GM19438 (cell line): ENCODE data around the gene FBRS.
"Not testable (repeated sequence)": the region's sequence is repeated elsewhere in the genome, so short reads cannot be mapped to it uniquely, and the experiment has no call there.

Experiments used
- ATAC-seq: cut with Tn5 transposase; IDR thresholded peaks from one replicate; pipeline ENCODE4 v1.9.1; 2021; ENCODE audit warnings: low read depth; ENCODE audit not compliant: unreplicated experiment

Gene FBRS

DNA sequence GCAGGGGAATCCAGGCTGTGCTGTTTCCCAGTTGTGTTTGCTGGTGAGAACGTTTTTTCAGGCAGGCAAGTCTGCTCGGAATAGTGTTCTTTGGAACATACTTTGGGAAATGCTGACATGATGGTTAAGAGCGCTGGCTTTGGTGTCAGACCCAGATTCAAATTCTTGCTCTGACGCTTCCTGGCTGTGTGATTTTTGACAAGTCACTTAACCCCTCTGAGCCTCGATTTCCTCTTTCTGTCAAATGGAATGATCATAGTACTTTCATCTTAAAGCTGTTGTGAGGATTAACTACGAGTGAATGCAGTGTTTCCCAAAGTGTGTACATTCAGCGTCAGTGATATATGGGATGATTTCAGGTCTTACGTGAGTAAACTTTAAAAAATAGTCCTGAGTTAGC is 4.8 kb downstream of the FBRS start:
- no peak for ATAC-seq

DNA sequence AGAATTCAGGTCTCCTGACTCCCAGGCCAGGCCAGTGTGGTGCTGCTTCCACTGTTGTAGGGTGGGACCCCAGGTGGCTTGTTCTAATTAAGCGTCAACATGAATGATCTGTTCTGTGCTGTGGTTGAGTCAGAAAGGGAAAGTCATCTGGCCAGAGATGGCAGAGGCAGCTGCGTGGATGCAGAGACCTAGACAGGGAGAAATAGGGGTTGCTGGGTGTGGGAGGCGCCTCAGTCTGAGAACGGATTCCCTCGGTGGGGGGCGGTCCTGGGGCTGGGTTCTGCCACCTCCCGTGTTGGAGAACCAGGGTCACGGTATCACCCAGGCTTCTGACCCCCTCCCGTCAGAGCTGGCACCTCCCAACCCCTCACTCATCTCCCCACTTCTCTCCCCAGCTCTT is 5.6 kb downstream of the FBRS start:
- no peak for ATAC-seq

DNA sequence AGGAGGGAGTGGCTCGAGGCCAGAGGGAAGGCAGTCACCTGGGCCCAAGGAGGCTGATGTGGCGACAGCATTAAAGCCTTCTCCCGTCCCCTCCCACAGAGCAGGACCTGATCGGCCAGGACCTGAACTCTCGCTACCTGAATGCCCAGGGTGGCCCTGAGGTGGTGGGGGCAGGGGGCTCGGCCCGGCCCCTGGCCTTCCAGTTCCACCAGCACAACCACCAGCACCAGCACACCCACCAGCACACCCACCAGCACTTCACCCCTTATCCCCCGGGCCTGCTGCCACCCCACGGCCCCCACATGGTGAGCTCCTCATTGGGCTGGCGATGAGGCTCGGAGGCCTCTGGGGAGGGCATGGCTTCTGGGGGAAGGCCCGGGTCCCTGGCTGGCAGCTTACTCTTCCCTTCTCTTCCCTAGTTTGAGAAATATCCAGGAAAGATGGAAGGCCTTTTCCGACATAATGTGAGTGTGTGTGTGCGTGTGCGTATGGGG is 6.4 kb downstream of the FBRS start:
- no peak for ATAC-seq

DNA sequence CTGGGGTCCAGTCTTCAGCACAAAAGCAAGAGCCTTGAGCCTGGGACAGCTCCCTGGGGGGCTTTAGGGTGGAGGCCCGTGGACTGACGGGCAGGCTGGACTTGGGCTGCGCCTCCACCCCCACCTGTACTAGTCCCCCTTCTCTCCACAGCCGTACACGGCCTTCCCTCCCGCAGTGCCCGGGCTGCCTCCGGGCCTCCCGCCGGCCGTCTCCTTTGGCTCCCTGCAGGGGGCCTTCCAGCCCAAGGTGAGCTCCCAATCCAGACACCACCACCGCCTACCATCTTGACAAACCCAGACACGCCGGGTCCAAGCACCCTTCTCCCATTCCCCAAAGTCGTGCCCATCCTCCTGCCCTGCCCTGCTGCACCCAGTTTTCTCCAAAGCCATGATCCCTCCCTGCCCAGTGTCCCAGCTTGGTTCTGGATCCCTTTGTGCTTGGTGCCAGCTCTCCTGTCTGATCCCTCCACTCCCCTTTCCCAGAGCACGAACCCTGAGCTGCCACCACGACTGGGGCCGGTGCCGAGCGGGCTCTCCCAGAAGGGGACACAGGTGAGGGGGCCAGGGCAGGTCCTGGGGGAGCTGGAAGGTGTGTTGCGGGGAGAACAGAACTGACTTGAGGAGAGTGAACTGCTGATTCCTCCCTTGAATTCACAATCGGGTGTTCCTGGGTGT is 7.1 kb downstream of the FBRS start:
- ATAC-seq = no peak

DNA sequence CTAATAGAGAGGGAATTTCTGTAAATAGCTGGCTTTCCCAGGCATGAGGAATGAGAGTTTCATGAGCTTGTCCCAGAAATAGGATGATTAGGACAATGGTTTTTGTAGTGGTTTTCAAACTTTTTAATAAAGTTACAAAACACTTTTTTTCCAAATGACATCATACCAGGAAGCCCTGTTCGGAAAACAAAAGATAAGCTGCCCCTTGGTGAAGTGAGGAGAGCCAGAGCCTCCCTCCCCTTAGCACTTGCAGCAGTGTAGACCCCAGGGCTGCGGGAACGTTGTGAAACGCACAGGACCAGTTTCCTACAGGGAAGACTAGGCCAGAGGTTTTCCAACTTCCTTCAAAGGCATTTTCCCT is 7.6 kb downstream of the FBRS start:
- no peak for ATAC-seq

DNA sequence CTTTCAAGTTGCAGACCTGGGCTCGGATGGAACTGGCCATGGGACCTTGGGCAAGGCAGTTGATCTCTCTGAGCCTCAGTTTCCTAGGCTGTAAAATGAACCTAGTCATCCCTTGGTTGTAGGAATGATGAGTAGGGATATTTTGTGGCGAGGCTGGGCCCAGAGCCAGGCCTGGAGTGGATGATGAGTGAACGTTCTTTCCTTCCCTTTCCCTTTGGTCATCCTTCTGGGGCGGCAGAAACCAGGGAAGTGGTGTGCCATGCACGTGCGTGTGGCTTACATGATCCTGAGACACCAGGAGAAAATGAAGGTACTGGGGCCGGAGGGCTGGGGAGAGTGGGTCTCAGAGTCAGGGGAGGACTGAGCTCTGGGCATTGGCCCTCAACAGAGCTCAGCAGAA is 8.4 kb downstream of the FBRS start:
- no peak for ATAC-seq

DNA sequence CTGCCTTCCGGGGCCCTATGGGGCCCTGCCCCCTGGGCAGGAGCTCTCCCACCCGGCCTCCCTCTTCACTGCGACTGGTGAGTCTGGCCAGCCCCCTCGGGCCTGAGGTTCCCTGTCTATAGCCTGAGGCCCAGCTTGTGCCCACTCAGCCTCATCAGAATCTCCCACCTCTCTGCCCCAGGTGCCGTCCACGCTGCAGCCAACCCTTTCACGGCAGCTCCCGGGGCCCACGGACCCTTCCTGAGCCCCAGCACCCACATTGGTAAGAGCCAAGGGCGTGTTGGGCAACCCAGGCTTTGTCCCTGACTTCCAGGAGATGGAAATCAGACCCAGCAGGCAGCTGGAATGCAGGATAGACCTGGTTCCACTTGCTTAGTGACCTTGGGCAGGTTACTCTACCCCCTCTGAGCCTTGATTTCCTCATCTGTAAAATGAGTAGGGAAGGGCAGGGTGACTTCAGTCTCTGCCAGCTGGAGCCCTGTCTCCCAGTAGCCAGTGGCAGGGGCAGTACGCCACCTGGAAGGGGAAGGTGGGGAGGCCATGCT is 9.2 kb downstream of the FBRS start:
- no peak for ATAC-seq

DNA sequence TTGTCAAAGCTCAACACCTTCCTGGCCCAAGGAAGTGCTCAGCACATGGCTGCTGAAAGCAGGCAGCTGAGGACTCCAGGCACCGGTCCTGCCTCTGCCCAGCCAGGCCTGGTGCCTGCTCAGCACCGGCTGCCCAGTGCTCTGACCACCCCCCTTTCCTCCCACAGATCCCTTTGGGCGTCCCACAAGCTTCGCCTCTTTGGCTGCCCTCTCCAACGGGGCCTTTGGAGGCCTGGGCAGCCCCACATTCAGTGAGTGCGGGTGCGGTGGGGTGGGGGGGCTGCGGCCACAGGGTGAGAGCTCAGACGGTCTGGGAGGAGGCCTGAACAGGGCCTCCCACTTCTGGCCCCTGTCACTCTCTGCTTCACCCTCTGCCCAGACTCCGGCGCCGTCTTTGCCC is 10.2 kb downstream of the FBRS start:
- no peak for ATAC-seq

DNA sequence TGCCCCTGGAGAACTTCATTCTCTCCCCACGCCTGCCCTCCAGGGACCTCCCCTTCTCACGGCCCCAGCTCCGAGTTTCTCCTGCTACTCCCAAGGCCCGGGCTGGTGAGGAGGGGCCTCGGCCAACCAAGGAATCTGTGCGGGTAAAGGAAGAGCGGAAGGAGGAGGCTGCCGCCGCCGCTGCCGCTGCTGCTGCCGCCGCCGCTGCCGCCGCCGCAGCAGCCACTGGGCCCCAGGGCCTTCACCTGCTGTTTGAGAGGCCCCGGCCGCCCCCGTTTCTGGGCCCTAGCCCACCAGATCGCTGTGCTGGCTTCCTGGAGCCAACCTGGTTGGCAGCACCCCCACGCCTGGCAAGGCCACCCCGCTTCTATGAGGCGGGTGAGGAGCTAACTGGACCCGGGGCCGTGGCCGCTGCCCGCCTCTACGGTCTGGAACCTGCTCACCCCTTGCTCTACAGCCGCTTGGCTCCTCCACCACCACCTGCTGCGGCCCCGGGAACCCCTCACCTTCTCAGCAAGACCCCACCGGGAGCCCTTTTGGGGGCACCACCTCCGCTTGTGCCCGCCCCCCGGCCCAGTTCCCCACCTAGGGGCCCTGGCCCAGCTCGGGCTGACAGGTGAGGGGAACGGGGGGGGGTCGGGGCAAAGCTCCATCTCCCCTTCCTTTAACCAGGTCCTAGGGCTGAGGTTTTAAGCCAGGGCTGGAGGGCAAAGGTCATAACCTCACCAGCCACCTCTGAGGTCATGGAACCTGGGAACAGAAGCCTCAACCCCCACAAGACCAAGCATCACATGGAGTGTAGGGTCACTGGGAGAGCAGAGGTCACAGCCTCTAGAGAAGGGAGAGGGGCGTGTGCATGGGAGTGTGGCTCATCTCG is 11.0 kb downstream of the FBRS start:
- ATAC-seq = no peak

DNA sequence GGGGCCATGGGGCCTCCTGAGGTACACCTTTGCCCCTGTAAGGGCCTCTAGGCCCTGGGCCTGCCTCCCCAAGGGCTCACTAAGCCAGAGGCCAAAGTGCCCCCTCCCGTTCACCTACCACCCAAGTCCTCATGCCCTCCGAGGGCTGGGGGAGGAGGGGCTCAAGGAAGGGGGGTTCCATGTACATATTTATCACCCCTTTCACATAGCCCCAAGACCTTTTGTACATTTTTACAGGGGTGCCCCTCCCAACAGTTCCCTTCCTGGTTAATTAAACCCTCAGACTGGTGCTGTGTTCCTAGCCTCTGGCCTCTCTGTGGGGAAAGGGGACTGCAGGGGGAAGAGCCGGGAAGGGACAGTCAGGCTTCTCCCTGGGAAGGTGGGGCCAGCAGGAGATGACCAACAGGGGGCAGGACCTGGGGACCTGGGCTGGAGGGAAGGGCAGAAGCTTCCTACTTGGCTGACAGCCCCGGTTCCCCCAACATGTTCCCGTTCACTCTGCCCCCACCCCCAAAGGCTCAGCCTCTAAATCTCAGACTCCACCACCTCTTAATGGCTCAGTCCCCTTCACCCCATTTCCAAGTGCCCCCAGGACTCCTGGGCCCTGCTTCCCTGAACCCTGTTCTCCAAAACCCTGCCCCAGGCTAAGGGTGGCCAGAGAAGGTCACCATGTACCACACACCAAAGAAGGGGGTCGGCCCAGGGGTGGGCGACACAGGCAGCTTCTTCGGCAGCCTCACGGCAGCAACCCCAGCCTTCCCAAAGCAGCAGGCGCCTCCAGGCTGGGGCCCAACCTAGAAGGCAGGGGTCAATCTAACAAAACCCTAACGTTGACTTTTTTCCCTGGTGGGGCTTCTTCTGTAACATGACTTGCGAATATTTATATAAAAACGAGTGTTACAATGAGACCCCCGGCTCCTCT is 11.9 kb downstream of the FBRS start:
- ATAC-seq = no peak

DNA sequence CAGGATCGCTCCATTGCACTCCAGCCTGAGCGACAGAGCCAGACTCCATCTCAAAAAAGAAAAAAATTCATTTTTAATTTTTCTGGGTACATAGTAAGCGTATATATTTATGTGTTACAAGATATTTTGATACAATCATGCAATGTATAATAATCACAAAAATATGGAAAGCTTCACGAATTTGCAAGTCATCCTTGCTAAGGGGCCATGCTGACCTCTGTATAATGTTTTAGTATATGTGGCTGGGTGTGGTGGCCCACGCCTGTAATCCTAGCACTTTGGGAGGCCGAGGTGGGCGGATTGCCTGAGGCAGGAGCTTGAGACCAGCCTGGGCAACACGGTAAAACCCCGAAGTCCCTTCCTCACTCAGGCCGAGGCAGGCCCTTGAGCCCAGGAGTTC is 16.9 kb downstream of the FBRS start:
- ATAC-seq = no peak

DNA sequence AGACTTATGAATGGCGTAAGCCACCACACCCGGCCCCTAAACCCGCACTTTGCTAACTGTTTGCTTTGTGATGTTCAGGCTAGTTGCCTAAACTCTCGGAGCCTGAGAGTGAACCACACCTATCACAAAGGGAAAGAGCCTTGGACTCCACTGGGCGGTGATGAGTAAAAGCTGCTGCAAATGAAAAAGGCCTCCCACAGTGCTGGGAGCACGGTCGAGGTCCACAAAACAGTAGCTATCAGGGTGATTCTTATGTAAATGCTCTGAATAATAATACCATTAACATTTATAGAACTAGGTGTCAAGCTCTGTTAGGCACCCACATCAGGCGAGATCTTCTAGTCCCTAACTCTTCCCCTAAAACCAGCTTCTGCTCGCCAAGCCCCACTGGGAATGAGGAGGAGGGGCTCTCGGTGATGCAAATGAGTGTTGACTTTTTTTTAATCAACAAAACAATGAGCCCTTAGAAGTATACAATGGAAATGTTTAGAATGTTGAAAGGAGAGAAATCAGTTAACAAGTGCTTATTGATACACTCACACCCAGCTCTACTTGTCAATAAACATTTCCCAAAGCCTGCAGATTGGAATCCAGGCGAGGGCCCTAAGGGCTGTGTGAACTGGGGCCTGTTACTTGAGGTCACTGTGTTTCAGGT is 19.8 kb downstream of the FBRS start:
- ATAC-seq = no peak

DNA sequence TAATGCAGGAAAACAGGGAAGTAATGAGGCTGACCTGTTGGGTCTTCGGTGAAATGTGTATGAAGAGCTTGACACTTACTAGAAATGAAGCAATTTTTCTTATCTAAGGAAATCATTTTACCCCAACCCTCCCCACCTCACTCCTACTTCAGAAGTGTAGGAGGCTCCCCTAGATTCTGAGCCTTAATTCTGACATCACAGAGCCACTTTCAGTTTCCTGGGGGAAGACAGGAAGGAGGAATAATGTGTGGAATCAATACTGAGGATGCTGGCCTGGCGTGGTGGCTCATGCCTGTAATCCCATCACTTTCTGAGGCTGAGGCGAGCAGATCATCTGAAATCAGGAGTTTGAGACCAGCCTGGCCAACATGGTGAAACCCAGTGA is 20.3 kb downstream of the FBRS start:
- no peak for ATAC-seq

DNA sequence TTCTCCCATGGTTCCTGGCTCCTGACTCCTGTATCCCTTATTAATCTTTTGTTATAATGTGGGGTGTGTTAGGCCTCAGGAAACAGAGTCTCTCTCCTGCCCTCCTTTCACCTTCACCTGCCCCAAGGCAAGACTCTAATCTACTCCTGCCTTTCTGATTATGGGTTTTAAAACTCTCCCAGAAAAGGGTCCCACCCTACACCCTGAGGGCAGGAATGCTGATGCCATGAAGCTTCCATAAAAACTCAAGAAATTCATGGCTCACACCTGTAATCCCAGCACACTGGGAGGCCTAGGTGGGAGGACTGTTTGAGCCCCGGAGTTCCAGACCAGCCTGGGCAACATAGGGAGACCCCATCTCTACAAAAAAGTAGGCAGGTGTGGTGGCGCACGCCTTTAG is 22.1 kb downstream of the FBRS start:
- no peak for ATAC-seq

DNA sequence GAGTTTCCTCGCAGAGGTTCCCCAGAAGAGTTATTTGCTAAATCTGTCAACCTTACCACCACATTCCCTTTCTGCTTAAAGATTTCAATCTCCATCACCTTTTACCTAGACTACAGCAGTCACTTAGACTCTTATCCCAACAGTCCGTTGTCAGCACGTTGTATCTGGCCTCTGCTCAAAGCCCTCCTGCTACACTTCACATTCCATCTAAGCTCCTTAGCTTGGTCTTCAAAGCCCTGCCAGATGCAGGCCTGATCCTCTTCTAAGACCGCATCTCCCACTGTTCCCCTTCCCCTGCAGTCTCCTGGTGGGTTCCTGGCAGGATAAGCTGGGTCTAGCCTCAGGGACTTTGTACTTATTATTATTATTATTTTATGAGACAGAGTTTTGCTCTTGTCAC is 30.5 kb downstream of the FBRS start:
- no peak for ATAC-seq

DNA sequence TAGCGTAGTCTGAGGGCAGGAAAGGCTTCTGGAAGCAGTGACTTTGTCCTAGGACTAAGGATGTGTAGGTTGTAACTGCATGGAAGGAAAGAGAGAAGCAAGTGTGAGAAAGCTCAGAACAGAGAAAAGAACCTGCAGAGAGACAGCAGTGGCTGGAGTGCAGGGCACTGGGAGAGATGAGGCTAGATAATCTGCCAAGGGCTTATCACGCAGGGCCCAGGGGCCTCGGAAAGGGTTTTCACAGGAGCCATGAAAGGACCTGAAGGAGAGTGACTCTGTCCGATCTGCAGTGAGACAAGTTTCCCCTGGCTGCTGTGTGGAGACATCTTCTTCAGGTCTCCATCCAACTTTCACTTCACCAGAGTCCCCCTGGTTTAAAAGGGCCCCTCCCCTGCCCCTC is 33.7 kb downstream of the FBRS start:
- ATAC-seq = no peak

DNA sequence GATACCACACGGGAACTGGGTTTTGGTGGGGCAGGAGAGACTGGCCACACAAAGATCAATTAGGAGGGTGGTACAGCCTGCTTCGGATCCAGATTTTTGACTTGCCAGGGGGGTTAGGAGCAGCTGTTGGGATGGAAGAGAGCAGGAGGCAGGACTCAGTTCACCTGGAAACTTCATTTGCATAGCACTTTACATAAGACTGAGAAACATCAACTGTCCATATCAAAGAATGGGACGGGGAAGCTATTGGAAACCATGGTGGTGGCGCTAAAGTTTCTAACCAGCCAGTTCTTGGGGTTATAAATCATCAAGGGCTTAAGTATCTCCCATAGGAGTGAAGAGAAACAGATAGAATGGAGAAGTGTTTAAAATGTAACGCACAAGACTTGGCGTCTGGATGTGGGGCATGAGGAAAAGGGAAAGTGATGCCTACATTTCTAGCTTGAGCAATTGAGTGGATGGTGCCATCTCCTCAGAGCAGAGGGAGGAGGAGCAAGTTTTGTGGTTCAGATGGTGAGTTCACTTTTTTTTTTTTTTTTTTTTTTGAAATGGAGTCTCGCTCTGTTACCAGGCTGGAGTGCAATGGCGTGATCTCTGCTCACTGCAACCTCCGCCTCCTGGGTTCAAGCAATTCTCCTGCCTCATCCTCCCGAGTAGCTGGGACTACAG is 34.3 kb downstream of the FBRS start:
- no peak for ATAC-seq

DNA sequence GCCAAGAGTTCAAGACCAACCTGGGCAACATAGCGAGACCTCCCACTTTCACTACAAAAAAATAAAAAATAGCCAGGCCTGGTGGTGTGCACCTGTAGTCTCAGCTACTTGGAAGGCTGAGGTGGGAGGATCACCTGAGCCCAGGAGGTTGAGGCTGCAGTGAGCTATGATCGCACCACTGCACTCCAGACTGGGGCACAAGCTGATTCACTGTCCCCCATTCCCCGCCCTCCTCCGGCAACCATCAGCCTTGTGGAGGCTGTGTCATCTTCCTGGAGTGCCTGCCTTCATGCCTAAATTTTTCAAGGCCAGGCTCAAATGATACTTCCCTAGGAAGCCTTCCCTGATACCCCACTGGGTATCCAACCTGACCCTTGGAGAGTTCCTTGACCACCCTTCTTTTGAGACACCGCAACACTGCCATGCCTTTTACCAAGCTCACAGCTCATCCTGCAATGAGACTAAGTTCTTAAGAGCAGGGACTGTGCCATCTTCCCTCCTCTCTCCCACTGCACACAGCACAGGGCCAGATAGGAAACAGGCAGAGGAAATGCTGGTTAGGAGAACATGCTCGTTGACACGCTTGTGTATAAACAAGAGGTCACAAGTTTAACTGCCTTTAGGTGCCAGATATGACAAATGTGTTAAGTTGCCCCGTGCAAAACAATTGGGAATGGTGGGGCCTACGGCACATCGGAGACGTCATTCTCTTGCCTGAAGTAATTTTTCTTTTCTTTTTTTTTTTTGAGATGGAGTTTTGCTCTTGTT is 36.9 kb downstream of the FBRS start:
- ATAC-seq = no peak

DNA sequence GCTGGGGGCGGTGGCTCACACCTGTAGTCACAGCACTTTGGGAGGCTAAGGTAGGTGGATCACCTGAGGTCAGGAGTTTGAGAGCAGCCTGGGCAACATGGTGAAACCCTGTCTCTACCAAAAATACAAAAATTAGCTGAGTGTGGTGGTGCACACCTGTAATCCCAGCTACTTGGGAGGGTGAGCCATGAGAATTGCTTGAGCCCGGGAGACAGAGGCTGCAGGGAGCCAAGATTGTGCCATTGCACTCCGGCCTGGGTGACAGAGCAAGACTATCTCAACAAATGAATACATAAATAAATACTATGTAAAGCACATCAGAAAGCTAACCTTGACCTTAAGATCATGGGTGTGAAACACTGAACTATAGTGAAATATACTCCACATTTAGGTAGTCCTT is 38.4 kb downstream of the FBRS start:
- not testable (repeated sequence) for ATAC-seq
